Adipose tissue (tissue), 3 donors: ENCODE data around the gene LRCH3. TPM values are rescaled to one million over a fixed set of nuclear protein-coding genes. Genes with fewer than 3 reads are reported as not detected.
"Not testable (repeated sequence)": the region's sequence is repeated elsewhere in the genome, so short reads cannot be mapped to it uniquely, and the experiment has no call there.

Source experiments
- H3K27ac ChIP-seq: one replicate; pipeline ENCODE4 v1.5.1; 2013; ENCODE audit warnings: low read depth, low read length
- WGBS, 3 donors: extraction: QIAGEN DNeasy Blood & Tissue Kit; methylation state at CpG; one replicate each; pipeline ENCODE4 v1.1.7; 2013; 5-methylcytosine and 5-hydroxymethylcytosine counted together
- polyA plus RNA-seq, 3 donors: library from polyadenylated mRNA; stranded (reverse); fragments of 200-250 nt; gene quantifications; one replicate each; pipeline ENCODE4 v1.2.3, GENCODE V29; 2013
- donor health status: healthy with polysubstance abuse.
- donor health status: Bipolar disorder and iron deficiency.
- donor health status: healthy.

LRCH3 gene
- polyA plus RNA-seq, 3 donors = 7.2 to 16.5 (median 10.5) TPM

DNA sequence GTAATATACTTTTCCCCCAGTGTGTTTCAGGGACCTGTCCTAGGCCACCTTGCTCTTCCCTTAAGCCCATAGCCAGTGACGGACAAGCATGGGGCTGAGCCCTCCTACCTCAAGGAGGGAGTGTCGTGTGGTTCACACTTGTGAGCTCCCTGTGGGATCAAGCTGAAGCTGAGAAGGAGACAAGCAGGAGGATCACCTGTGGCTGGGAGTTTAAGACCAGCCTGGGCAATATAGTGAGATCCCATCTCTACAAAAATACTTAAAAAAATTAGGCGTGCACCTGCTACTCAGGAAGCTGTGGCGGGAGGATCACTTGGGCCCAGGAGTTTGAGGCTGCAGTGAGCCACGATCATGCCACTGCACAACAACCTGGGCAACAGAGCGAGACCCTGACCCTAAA lies 82.3 kb downstream of the LRCH3 start:
- WGBS, 3 donors = 96 to 100% (median 99%) methylated on average over 6 of the region's 6 CpGs
- H3K27ac ChIP-seq = no peak overlapping the region

DNA sequence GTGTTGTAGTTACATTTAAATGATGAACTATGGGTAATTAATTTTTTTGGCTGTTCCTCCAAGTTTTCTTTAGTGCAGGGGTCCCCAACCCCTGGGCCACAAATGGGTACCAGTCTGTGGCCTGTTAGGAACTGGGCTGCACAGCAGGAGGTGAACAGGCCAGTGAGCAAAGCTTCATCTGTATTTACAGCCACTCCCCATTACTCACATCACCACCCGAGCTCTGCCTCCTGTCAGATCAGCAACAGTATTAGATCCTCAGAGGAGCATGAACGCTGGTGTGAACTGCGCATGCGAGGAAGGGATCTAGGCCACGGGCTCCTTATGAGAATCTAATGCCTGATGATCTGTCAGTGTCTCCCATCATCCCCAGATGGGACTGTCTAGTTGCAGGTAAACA lies 83.0 kb downstream of the LRCH3 start:
- WGBS, 3 donors = 96 to 98% (median 97%) methylated on average over 5 of the region's 5 CpGs
- no peak overlapping the region for H3K27ac ChIP-seq

DNA sequence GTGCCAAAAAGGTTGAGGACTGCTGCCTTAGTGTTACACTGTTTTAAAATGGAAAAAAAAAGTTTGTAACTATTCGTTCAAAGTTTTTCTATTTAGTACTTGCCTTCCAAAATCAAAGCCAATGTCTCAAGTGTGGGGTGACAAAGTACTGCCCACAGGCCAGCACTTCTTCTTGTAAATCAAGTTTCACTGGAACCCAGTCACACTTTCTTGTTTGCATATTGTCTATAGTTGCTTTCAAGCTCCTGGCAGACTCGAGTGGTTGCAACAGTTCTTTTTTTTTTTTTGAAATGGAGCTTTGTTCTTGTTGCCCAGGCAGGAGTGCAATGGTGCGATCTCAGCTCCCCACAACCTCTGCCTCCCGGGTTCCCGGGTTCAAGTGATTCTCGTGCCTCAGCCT lies 83.6 kb downstream of the LRCH3 start:
- WGBS, 3 donors = 83 to 90% (median 85%) methylated on average over 6 of the region's 6 CpGs
- H3K27ac ChIP-seq = no peak overlapping the region

DNA sequence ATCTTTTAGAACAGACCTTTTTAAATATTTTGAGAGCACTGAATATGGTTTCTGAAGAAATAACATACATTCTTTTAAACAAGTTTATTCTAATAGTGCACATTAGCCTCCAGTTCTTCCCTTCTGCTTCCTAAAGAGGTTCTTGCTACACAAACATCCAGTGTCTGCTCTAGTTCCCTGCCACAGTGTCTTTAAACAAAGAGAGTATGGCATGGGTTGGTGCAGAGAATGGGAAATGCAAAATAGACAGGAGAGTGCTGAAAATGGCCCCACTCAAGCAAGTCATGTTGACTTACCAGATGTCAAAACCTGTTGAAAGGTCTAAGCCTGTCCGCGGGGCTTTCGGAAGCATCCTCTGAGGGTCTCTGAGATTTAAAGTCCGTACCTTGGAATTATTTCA lies 86.8 kb downstream of the LRCH3 start:
- no peak overlapping the region for H3K27ac ChIP-seq
- 95 to 97% (median 96%) methylated on average over 4 of the region's 4 CpGs for WGBS, 3 donors

- 53 to 85% (median 69%) methylated on average over 8 of the region's 8 CpGs for WGBS, 3 donors
- H3K27ac ChIP-seq = no peak overlapping the region
Measured at GRCh38 chr3:197878427-197878826, 87.4 kb downstream of the LRCH3 start.

- H3K27ac ChIP-seq = no peak overlapping the region
- 79 to 85% (median 84%) methylated on average over 17 of the region's 17 CpGs for WGBS, 3 donors
Measured at GRCh38 chr3:197880491-197881269, 89.6 kb downstream of the LRCH3 start.

DNA sequence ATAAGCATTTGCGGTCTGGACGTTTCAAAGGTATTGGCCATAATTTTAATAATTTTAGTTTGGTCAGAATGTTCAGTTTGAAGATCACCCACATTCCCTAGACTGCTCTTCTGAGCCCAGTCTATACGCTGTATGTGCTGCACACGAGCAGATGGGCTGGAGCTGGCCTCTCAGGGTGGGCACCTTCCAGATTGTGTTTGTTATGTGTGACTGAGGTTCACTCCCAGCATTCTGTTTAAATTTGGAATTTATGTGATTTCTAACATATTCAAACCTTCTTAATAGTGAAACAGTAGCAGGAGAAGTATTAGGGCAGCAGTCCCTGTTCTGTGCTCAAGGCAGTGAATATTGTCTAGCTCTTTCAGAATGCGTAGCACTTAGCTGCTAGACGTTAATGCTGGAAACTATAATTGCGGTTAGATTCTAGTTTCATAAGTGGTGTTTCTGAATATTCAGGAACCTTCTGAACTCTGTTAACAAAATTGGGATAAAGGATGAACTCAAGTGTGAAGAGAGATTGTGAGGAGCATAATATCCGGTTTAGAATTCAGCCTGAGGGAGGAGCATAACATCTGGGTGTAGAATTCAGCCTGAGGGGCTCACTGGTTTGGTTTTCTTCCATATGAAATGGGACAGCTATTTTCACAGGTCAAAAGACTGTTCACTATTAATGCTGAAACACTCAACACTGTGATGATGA lies 90.4 kb downstream of the LRCH3 start:
- H3K27ac ChIP-seq = no peak overlapping the region
- 76 to 90% (median 85%) methylated on average over 8 of the region's 8 CpGs for WGBS, 3 donors

- no peak overlapping the region for H3K27ac ChIP-seq
- 79 to 91% (median 85%) methylated on average over 7 of the region's 7 CpGs for WGBS, 3 donors
Measured at GRCh38 chr3:197881970-197882338, 90.9 kb downstream of the LRCH3 start.

GRCh38 chr3:197882586-197882985 lies 91.5 kb downstream of the LRCH3 start:
- WGBS, 3 donors = 6 to 17% (median 14%) methylated on average over 2 of the region's 2 CpGs
- no peak overlapping the region for H3K27ac ChIP-seq

DNA sequence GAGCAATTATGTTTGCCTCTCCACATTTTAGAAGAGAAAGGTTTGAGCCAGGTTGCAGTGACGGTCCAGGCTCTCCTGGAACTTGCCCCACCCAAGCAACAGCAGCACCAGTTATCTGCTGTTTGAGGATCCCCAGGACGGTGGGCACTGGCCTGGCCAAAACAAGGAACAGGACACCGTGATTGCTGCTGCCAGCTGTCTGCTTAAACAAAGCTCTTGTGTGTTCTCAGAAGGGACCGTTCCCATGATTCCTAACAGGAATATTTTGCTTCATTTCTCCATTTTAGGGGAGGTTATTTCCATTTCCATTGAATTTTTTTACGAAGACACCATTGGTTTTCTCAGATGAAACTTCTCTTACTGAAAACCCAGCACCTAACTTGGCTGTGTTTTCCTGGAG lies 92.5 kb downstream of the LRCH3 start:
- no peak overlapping the region for H3K27ac ChIP-seq
- WGBS, 3 donors = 78 to 86% (median 81%) methylated on average over 5 of the region's 5 CpGs

- 92 to 98% (median 94%) methylated on average over 17 of the region's 17 CpGs for WGBS, 3 donors
- H3K27ac ChIP-seq = not testable (repeated sequence)
Measured at GRCh38 chr3:197884330-197884729, 93.3 kb downstream of the LRCH3 start.

DNA sequence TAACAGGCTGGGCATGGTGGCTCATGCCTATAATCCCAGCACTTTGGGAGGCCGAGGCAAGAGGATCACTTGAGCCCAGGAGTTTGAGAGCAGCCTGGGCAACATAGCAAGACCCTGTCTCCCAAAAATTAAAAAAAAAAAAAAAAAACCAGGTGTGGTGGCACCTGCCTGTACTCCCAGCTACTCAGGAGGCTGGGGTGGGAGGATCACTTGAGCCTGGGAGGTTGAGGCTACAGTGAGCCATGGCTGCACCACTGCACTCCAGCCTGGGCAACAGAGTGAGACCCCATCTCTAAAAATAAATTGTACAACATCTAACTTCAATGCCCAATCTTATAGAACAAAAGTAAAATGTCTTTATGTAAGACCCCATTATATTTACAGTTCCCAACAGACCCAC lies 95.0 kb downstream of the LRCH3 start:
- H3K27ac ChIP-seq = not testable (repeated sequence)
- WGBS, 3 donors = 96 to 98% (median 96%) methylated on average over 1 of the region's 1 CpG

DNA sequence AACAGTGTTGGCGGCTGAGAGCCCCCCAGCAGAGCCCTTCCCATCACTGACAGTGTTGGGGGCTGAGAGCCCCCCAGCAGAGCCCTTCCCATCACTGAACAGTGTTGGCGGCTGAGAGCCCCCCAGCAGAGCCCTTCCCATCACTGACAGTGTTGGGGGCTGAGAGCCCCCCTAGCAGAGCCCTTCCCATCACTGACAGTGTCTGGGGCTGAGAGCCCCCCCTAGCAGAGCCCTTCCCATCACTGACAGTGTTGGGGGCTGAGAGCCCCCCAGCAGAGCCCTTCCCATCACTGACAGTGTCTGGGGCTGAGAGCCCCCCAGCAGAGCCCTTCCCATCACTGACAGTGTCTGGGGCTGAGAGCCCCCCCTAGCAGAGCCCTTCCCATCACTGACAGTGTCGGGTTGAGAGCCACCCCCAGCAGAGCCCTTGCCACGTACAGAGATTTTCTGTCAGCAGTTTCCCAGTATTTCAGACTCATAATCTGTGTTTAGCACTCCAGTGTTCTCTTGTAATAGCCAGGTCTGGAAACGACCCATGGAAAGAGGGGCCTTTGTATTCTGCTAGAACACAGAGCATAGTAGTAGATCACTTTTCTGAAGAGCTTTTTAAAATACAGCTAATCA lies 96.5 kb downstream of the LRCH3 start:
- not testable (repeated sequence) for H3K27ac ChIP-seq
- WGBS, 3 donors = 73 to 80% (median 76%) methylated on average over 5 of the region's 5 CpGs

DNA sequence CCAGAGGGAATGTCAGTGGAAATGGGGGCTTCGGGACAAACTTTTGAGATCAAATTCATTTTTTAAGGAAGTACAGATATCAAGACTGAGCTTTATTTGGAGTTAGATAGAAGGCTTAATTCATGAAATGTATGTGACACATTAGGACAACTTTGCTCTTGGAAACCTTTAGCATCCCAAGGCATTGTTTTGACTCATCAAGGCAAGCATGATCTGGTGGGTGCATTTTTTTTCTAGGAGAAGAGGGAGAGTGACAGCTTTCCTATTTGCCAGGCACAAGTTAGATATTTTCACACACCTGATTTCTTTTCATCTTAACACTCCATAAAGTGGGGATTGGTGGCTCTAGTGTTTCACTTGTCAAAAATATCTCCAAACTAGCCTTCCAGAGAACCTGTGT lies 97.5 kb downstream of the LRCH3 start:
- WGBS, 3 donors = 87 to 100% (median 88%) methylated on average over 1 of the region's 1 CpG
- H3K27ac ChIP-seq = no peak overlapping the region

- no peak overlapping the region for H3K27ac ChIP-seq
- WGBS, 3 donors = 79 to 93% (median 93%) methylated on average over 9 of the region's 9 CpGs
Measured at GRCh38 chr3:197889204-197889930, 98.3 kb downstream of the LRCH3 start.

DNA sequence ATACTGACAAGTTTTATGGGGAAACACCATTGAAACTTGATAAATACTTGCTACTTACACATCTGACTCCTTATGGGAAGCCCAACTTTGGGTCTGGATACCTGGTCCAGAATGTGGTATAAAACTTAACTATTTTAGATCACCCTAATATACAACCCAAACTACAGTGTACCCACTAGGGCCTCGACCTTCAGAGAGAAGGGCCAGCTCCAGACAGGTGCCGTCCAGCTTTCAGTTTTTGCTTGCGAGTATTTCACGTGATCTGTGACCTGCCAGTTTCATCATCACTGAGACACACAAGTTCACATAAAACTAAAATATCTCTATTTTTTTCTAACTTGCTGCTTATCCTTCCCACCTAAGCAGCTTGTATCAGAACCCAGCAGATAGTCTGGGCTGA lies 99.6 kb downstream of the LRCH3 start:
- 90 to 96% (median 93%) methylated on average over 4 of the region's 4 CpGs for WGBS, 3 donors
- no peak overlapping the region for H3K27ac ChIP-seq

GRCh38 chr3:197892162-197892561 lies 101.1 kb downstream of the LRCH3 start:
- 92 to 95% (median 93%) methylated on average over 5 of the region's 5 CpGs for WGBS, 3 donors
- no peak overlapping the region for H3K27ac ChIP-seq

- WGBS, 3 donors = 92 to 96% (median 93%) methylated on average over 3 of the region's 3 CpGs
Measured at GRCh38 chr3:197896421-197896820, 105.4 kb downstream of the LRCH3 start.

More at GRCh38 chr3:197896421-197896820, 105.4 kb downstream of the LRCH3 start:
- H3K27ac ChIP-seq = no peak overlapping the region
